Measurements from ENCODE around the gene SLC11A2. TPM values are rescaled to one million over a fixed set of nuclear protein-coding genes. Genes with fewer than 3 reads are reported as not detected.

The SLC11A2 gene
- total and polyA plus RNA-seq, 8 donors = 19.1 to 52.9 (median 36.6) TPM

- 25% methylated on average over 2 of the region's 2 CpGs for WGBS, 2 donors
- ATAC-seq = peak; percentile 73 to 86 (median 79)
Observed at GRCh38 chr12:50980545-50980944, 45.6 kb downstream of the SLC11A2 start.

GRCh38 chr12:50979369-50980052, 46.7 kb downstream of the SLC11A2 start:
- H3K4me3 ChIP-seq = no peak overlapping the region
- peaks cover 7 to 22% (median 14%) of the 10 kb centered on the region in 3 donors for H3K4me1 ChIP-seq
- H3K36me3 ChIP-seq = no peaks in the 10 kb centered on the region
- no peak for DNase-seq
- TF ChIP-seq CTCF (IDR thresholded peaks at IDR 0.05) = no peak
- no peaks in the 10 kb centered on the region for H3K9me3 ChIP-seq
- no peaks in the 10 kb centered on the region for H3K27me3 ChIP-seq
- no peak overlapping the region for H3K27ac ChIP-seq
- no peak for FAIRE-seq
- ATAC-seq = no peak
- intact Hi-C loops (cut with DNase I) = no loop called here
- 59 to 66% methylated on average over 6 of the region's 6 CpGs for WGBS, 2 donors

More at GRCh38 chr12:50980545-50980944, 45.6 kb downstream of the SLC11A2 start:
- intact Hi-C loops (cut with DNase I) = no loop called here
- Histone ChIP-seq H3K4me1 (peaks cover 7 to 22% (median 14%) of the 10 kb centered on the region in 3 donors), H3K9me3 (no peaks in the 10 kb centered on the region), H3K27me3 (no peaks in the 10 kb centered on the region), H3K4me3 (no peak overlapping the region), H3K36me3 (no peaks in the 10 kb centered on the region), H3K27ac (no peak overlapping the region)
- no peak for TF ChIP-seq CTCF (IDR thresholded peaks at IDR 0.05)
- no peak for FAIRE-seq
- no peak for DNase-seq

- no peak overlapping the region for H3K4me3 ChIP-seq
- no peaks in the 10 kb centered on the region for H3K27me3 ChIP-seq
- H3K27ac ChIP-seq = no peak overlapping the region
- no peak for TF ChIP-seq CTCF (IDR thresholded peaks at IDR 0.05)
- no peak for FAIRE-seq
- H3K36me3 ChIP-seq = peaks cover 0 to 7% (median 0%) of the 10 kb centered on the region in 3 donors
- intact Hi-C loops (cut with DNase I) = no loop called here
- no peak for DNase-seq
- no peaks in the 10 kb centered on the region for H3K4me1 ChIP-seq
- no peak for ATAC-seq
- H3K9me3 ChIP-seq = no peaks in the 10 kb centered on the region
Observed at GRCh38 chr12:50971946-50972345, 54.2 kb downstream of the SLC11A2 start.

GRCh38 chr12:50964432-50964831, 61.8 kb downstream of the SLC11A2 start:
- ATAC-seq = no peak
- FAIRE-seq = no peak
- Histone ChIP-seq H3K4me3 (no peak overlapping the region), H3K27me3 (no peaks in the 10 kb centered on the region), H3K4me1 (no peaks in the 10 kb centered on the region), H3K36me3 (peaks cover 0 to 7% (median 0%) of the 10 kb centered on the region in 3 donors), H3K9me3 (no peaks in the 10 kb centered on the region), H3K27ac (no peak overlapping the region)
- no peak for TF ChIP-seq CTCF (IDR thresholded peaks at IDR 0.05)
- DNase-seq = no peak
- intact Hi-C loops (cut with DNase I) = no loop called here
- 0 to 63% methylated on average over 1 of the region's 1 CpG for WGBS, 2 donors

GRCh38 chr12:50961708-50962107, 64.5 kb downstream of the SLC11A2 start:
- DNase-seq = no peak
- intact Hi-C loops (cut with DNase I) = no loop called here
- no peak for ATAC-seq
- no peak overlapping the region for H3K4me3 ChIP-seq
- H3K4me1 ChIP-seq = no peaks in the 10 kb centered on the region
- no peak for FAIRE-seq
- no peaks in the 10 kb centered on the region for H3K36me3 ChIP-seq
- H3K9me3 ChIP-seq = no peaks in the 10 kb centered on the region
- no peak overlapping the region for H3K27ac ChIP-seq
- no peak for TF ChIP-seq CTCF (IDR thresholded peaks at IDR 0.05)
- no peaks in the 10 kb centered on the region for H3K27me3 ChIP-seq
- 95 to 97% methylated on average over 4 of the region's 4 CpGs for WGBS, 2 donors

Data from pancreas (tissue), 10 donors.